ENCODE results near the gene ACRV1.

DNA sequence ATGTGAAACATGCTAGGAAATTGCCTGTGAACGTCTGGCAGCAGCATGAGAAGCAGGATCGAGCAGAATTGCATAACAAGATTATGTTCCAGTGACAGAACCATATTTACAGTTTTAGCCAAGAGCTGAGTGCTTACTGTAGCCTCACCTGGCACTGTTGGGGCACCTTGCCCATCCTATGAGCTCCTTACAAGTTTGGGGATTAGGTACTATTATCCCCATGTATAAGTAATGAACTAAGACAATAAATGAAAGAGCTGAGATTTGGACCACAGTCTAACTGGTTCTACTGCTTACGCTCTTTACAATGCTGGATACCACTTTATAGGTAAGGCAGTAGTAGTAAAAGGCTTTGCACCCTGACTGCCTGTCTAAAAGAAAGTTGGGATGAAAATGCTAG is 48.3 kb upstream of the ACRV1 start:
- TF ChIP-seq POLR2A (IDR thresholded peaks at IDR 0.05): no peak
- TF ChIP-seq, protein P1, sequence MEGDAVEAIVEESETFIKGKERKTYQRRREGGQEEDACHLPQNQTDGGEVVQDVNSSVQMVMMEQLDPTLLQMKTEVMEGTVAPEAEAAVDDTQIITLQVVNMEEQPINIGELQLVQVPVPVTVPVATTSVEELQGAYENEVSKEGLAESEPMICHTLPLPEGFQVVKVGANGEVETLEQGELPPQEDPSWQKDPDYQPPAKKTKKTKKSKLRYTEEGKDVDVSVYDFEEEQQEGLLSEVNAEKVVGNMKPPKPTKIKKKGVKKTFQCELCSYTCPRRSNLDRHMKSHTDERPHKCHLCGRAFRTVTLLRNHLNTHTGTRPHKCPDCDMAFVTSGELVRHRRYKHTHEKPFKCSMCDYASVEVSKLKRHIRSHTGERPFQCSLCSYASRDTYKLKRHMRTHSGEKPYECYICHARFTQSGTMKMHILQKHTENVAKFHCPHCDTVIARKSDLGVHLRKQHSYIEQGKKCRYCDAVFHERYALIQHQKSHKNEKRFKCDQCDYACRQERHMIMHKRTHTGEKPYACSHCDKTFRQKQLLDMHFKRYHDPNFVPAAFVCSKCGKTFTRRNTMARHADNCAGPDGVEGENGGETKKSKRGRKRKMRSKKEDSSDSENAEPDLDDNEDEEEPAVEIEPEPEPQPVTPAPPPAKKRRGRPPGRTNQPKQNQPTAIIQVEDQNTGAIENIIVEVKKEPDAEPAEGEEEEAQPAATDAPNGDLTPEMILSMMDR (IDR thresholded peaks at IDR 0.05): no peak
